Central memory CD8-positive, alpha-beta T cell (primary cell): ENCODE results near the gene TCAP.
"Not testable (repeated sequence)": the region's sequence is repeated elsewhere in the genome, so short reads cannot be mapped to it uniquely, and the experiment has no call there.

ENCODE experiments used
- ATAC-seq: fragments of 150-1000 bp; cut with Tn5 transposase; replicated peaks from 2 replicates; pipeline ENCODE4 v1.10.0; 2022; ENCODE audit warnings: mild to moderate bottlenecking, moderate FRiP score, moderate number of reproducible peaks; ENCODE audit not compliant: poor library complexity, severe bottlenecking; ENCODE audit errors: extremely low read depth
- DNase-seq, 2 donors: peaks; one replicate each; pipeline ENCODE4 v3.0.0; 2021; ENCODE audit warnings: low spot score in 2 of 2
- H3K27ac Mint-ChIP-seq: one replicate; pipeline ENCODE4 v1.8.0; 2022; ENCODE audit warnings: low read depth, mild to moderate bottlenecking, moderate library complexity, mixed read lengths
- H3K27me3 Mint-ChIP-seq: one replicate; pipeline ENCODE4 v1.8.0; 2022; ENCODE audit warnings: mixed read lengths
- H3K36me3 Mint-ChIP-seq: one replicate; pipeline ENCODE4 v1.8.0; 2022; ENCODE audit warnings: mild to moderate bottlenecking, moderate library complexity, mixed read lengths; ENCODE audit not compliant: insufficient read depth
- H3K4me1 Mint-ChIP-seq: one replicate; pipeline ENCODE4 v1.8.0; 2022; ENCODE audit warnings: mixed read lengths
- H3K4me3 Mint-ChIP-seq: one replicate; pipeline ENCODE4 v1.8.0; 2022; ENCODE audit warnings: mild to moderate bottlenecking, moderate library complexity, mixed read lengths
- H3K9me3 Mint-ChIP-seq: one replicate; pipeline ENCODE4 v1.8.0; 2022; ENCODE audit warnings: mixed read lengths

The TCAP gene

GRCh38 chr17:39706383-39706782, 41.2 kb downstream of the TCAP start:
- Mint-ChIP-seq H3K9me3 (no peaks in the 10 kb centered on the region), H3K27me3 (peaks cover 7% of the 10 kb centered on the region), H3K4me3 (no peak overlapping the region), H3K27ac (no peak overlapping the region), H3K36me3 (no peaks in the 10 kb centered on the region), H3K4me1 (peaks cover 14% of the 10 kb centered on the region)
- ATAC-seq (no peak), DNase-seq (no peak)

DNA sequence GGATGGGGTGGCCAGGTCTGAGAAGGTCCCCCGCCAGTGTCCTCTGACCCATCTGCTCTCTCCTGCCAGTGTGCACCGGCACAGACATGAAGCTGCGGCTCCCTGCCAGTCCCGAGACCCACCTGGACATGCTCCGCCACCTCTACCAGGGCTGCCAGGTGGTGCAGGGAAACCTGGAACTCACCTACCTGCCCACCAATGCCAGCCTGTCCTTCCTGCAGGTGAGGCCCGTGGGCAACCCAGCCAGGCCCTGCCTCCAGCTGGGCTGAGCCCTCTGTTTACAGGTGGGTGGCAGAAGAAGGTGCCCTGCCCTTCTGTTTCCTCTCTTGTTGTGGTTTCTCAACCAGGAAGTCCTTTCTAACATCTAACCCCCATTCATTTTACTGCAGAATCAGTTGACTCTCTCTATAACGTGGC, 41.8 kb downstream of the TCAP start:
- Mint-ChIP-seq H3K36me3 (no peaks in the 10 kb centered on the region), H3K4me3 (peak overlapping the region; percentile 44), H3K9me3 (no peaks in the 10 kb centered on the region), H3K27me3 (peaks cover 1% of the 10 kb centered on the region), H3K4me1 (peaks cover 14% of the 10 kb centered on the region), H3K27ac (no peak overlapping the region)
- no peak for ATAC-seq
- DNase-seq, result no peak

DNA sequence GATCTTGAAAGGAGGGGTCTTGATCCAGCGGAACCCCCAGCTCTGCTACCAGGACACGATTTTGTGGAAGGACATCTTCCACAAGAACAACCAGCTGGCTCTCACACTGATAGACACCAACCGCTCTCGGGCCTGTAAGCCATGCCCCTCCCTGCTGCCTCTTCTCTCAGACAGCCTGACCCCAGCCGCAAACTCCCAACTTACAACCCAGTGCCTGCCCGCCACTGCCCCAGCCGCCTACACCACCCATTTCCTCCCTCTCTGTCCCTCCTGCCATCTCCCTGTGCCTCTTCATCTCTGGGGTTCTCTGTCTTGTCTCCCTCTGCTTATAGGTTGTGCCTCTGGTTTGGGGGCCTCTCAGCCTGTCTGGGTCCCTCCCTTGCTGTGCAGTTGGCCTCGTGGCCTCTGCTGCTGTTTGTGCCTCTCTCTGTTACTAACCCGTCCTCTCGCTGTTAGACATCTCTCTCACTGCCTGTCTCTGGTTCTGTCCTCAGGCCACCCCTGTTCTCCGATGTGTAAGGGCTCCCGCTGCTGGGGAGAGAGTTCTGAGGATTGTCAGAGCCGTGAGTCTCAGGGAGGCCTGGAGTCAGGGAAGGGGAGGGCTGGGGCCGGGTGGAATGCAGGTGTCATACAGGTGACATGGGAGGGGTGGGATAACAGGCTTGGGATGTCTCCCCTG, 44.3 kb downstream of the TCAP start:
- Mint-ChIP-seq H3K9me3 (no peaks in the 10 kb centered on the region), H3K36me3 (no peaks in the 10 kb centered on the region), H3K27me3 (no peaks in the 10 kb centered on the region), H3K4me1 (peaks cover 14% of the 10 kb centered on the region), H3K27ac (peak overlapping the region; percentile 68), H3K4me3 (no peak overlapping the region)
- no peak for DNase-seq
- ATAC-seq, result no peak

GRCh38 chr17:39709998-39710964, 45.1 kb downstream of the TCAP start:
- no peak for ATAC-seq
- Mint-ChIP-seq H3K4me3 (no peak overlapping the region), H3K9me3 (no peaks in the 10 kb centered on the region), H3K36me3 (no peaks in the 10 kb centered on the region), H3K27ac (peak overlapping the region; percentile 68), H3K4me1 (peaks cover 14% of the 10 kb centered on the region), H3K27me3 (no peaks in the 10 kb centered on the region)
- no peak for DNase-seq

DNA sequence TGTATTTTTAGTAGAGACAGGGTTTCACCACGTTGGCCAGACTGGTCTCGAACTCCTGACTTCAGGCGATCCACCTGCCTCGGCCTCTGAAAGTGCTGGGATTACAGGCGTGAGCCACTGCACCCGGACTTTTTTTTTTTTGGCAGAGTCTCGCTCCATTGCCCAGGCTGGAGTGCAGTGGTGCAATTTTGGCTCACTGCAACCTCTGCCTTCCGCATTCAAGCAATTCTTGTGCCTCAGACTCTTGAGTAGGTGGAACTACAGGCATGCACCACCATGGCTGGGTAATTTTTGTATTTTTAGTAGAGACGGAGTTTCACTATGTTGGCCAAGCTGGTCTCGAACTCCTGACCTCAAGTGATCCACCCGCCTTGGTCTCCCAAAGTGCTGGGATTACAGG, 45.9 kb downstream of the TCAP start:
- H3K9me3 Mint-ChIP-seq, H3K27ac Mint-ChIP-seq, DNase-seq, H3K4me3 Mint-ChIP-seq, H3K36me3 Mint-ChIP-seq, H3K27me3 Mint-ChIP-seq, ATAC-seq: not testable (repeated sequence)
- H3K4me1 Mint-ChIP-seq, result peaks cover 14% of the 10 kb centered on the region

DNA sequence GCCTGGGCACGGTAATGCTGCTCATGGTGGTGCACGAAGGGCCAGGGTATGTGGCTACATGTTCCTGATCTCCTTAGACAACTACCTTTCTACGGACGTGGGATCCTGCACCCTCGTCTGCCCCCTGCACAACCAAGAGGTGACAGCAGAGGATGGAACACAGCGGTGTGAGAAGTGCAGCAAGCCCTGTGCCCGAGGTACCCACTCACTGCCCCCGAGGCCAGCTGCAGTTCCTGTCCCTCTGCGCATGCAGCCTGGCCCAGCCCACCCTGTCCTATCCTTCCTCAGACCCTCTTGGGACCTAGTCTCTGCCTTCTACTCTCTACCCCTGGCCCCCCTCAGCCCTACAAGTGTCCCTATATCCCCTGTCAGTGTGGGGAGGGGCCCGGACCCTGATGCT, 46.7 kb downstream of the TCAP start:
- Mint-ChIP-seq H3K9me3 (no peaks in the 10 kb centered on the region), H3K4me1 (peaks cover 12% of the 10 kb centered on the region), H3K36me3 (no peaks in the 10 kb centered on the region), H3K27ac (no peak overlapping the region), H3K4me3 (no peak overlapping the region), H3K27me3 (no peaks in the 10 kb centered on the region)
- no peak for ATAC-seq
- DNase-seq, result no peak

DNA sequence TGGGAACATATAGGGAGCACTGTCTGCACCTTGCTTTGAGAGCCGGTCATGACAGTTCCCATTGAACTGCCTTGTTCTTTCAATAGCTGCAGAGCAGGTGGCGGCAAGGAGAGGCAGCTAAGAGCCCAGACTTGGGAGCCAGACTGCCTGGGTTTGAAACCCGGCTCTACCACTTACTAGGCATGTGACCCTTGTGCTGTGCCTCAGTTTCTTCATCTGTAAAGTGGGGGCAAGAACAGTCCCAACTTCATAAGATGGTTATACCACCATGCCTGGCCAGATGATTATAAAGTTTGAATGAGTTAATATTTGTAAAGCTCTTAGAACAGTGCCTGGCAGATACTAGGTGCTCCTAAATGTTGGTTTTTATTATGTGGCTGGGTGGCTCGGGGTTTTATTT, 49.1 kb downstream of the TCAP start:
- no peak overlapping the region for H3K27ac Mint-ChIP-seq
- no peak overlapping the region for H3K4me3 Mint-ChIP-seq
- ATAC-seq (no peak), DNase-seq (no peak)
- H3K27me3 Mint-ChIP-seq, result no peaks in the 10 kb centered on the region
- H3K9me3 Mint-ChIP-seq, result no peaks in the 10 kb centered on the region
- H3K4me1 Mint-ChIP-seq, result peaks cover 5% of the 10 kb centered on the region
- no peaks in the 10 kb centered on the region for H3K36me3 Mint-ChIP-seq

- Mint-ChIP-seq H3K36me3 (no peaks in the 10 kb centered on the region), H3K9me3 (no peaks in the 10 kb centered on the region), H3K27ac (no peak overlapping the region), H3K27me3 (no peaks in the 10 kb centered on the region), H3K4me3 (no peak overlapping the region), H3K4me1 (no peaks in the 10 kb centered on the region)
- DNase-seq (no peak), ATAC-seq (no peak)
These were observed 50.4 kb downstream of the TCAP start for GRCh38 chr17:39715375-39716072.
